H1 (cell line): ENCODE data around the gene LDLR. TPM values are rescaled to one million over a fixed set of nuclear protein-coding genes. Genes with fewer than 3 reads are reported as not detected.
A peak's percentile ranks its signal among the peaks of the same experiment; 100 is the strongest.

ENCODE experiments used
- CTCF ChIA-PET: fragments of 300-600 bp; sonication (Branson Sonifier 250); formaldehyde crosslinking; loops from one replicate; lab custom pipeline; 2021; ENCODE audit not compliant: partially characterized antibody; lab: Charles Lee
- POLR2A ChIA-PET: fragments of 300-600 bp; sonication (Branson Sonifier 250); formaldehyde crosslinking; loops from one replicate; lab custom pipeline; 2021; ENCODE audit warnings: inconsistent platforms; ENCODE audit not compliant: partially characterized antibody; lab: Charles Lee
- DNase-seq, 2 experiments: peaks; one replicate each; pipeline versions ENCODE4 v3.0.0 to v3.0.0-alpha.2; 2010 to 2022; ENCODE audit warnings: low spot score in 2 of 2, low read depth in 1 of 2, mixed read lengths in 1 of 2
- FAIRE-seq: peaks from 2 replicates; lab custom pipeline; 2011; peaks lifted over from hg19 to GRCh38; lab: Jason Lieb, UNC
- H2AFZ ChIP-seq: 2 replicates; pipeline ENCODE4 v1.8.1; 2012; ENCODE audit warnings: low read length, inconsistent platforms
- H2AK5ac ChIP-seq: 2 replicates; pipeline ENCODE4 v1.6.1; 2013; ENCODE audit warnings: low read depth, low read length
- H2BK120ac ChIP-seq: replicated peaks from 2 replicates; pipeline ENCODE3; 2013; ENCODE audit warnings: low read depth, low read length, inconsistent platforms
- H2BK12ac ChIP-seq: 2 replicates; pipeline ENCODE4 v1.6.1; 2013; ENCODE audit warnings: low read depth, low read length
- H2BK15ac ChIP-seq: 2 replicates; pipeline ENCODE4 v1.6.1; 2013; ENCODE audit warnings: low read length
- H2BK20ac ChIP-seq: 2 replicates; pipeline ENCODE4 v1.6.1; 2013; ENCODE audit warnings: low read length
- H2BK5ac ChIP-seq: 2 replicates; pipeline ENCODE4 v1.6.1; 2013; ENCODE audit warnings: low read depth, low read length
- H3K14ac ChIP-seq: 2 replicates; pipeline ENCODE4 v1.6.1; 2013; ENCODE audit warnings: inconsistent platforms; ENCODE audit not compliant: insufficient read length
- H3K18ac ChIP-seq: 2 replicates; pipeline ENCODE4 v1.6.1; 2013; ENCODE audit warnings: low read length; ENCODE audit errors: extremely low read depth
- H3K23ac ChIP-seq: 2 replicates; pipeline ENCODE4 v1.6.1; 2013; ENCODE audit warnings: inconsistent platforms; ENCODE audit not compliant: insufficient read length
- H3K23me2 ChIP-seq: 2 replicates; pipeline ENCODE4 v1.6.1; 2013; ENCODE audit warnings: low read depth, low read length
- H3K27ac ChIP-seq: 2 replicates; pipeline ENCODE4 v1.6.1; 2011; ENCODE audit warnings: low read depth, low read length, inconsistent platforms
- H3K27me3 ChIP-seq, 4 experiments: replicated peaks in 1 of 4; 1 replicate in 1 of 4; 2 replicates in 3 of 4; pipeline versions ENCODE4 v1.6.1 to v1.8.1; 2011 to 2013; ENCODE audit warnings: low read length in 3 of 4, mild to moderate bottlenecking in 3 of 4, inconsistent platforms in 2 of 4, mixed read lengths in 2 of 4, moderate library complexity in 1 of 4; ENCODE audit not compliant: control insufficient read depth in 3 of 4, insufficient read depth in 3 of 4; ENCODE audit errors: extremely low read depth in 1 of 4
- H3K36me3 ChIP-seq, 4 experiments: 2 replicates each; pipeline versions ENCODE4 v1.6.1 to v1.8.1; 2011 to 2013; ENCODE audit warnings: mild to moderate bottlenecking in 4 of 4, low read length in 3 of 4, moderate library complexity in 2 of 4, control low read depth in 1 of 4, inconsistent platforms in 1 of 4; ENCODE audit not compliant: insufficient read depth in 4 of 4, control insufficient read depth in 2 of 4
- H3K4ac ChIP-seq: replicated peaks from 2 replicates; pipeline ENCODE3; 2013; ENCODE audit warnings: low read length, low read depth, mixed read lengths, inconsistent platforms; ENCODE audit not compliant: insufficient read length
- H3K4me1 ChIP-seq, 4 experiments: replicated peaks in 1 of 4; 1 replicate in 1 of 4; 2 replicates in 3 of 4; pipeline versions ENCODE4 v1.6.1 to v1.8.1; 2011 to 2013; ENCODE audit warnings: low read length in 3 of 4, inconsistent platforms in 2 of 4, mixed read lengths in 1 of 4; ENCODE audit not compliant: insufficient read depth in 4 of 4, control insufficient read depth in 3 of 4
- H3K4me2 ChIP-seq, 2 experiments: 2 replicates each; pipeline versions ENCODE4 v1.6.1 to v1.8.1; 2011 to 2013; ENCODE audit warnings: low read depth in 2 of 2, low read length in 2 of 2, control low read depth in 1 of 2, inconsistent platforms in 1 of 2, mild to moderate bottlenecking in 1 of 2; ENCODE audit not compliant: insufficient read depth in 1 of 2
- H3K4me3 ChIP-seq, 4 experiments: fragments of 200-600, 300-600 bp in 1 of 4; sonication (generic), shearing (Covaris generic), sonication (Bioruptor Twin) in 1 of 4; 2 replicates each; pipeline versions ENCODE4 v1.5.1 to v1.8.1; 2011 to 2016; ENCODE audit warnings: low read length in 4 of 4, low read depth in 3 of 4, control low read depth in 2 of 4, inconsistent platforms in 2 of 4, mild to moderate bottlenecking in 2 of 4, mixed read lengths in 1 of 4, moderate library complexity in 1 of 4; ENCODE audit not compliant: insufficient read depth in 2 of 4; ENCODE audit errors: extremely low read depth in 1 of 4
- H3K56ac ChIP-seq: replicated peaks from 2 replicates; pipeline ENCODE3; 2013; ENCODE audit warnings: low read depth, mild to moderate bottlenecking, mixed read lengths, low read length, inconsistent platforms; ENCODE audit not compliant: insufficient read length
- H3K79me1 ChIP-seq: 2 replicates; pipeline ENCODE4 v1.6.1; 2013; ENCODE audit warnings: low read depth, low read length, control low read depth
- H3K79me2 ChIP-seq, 2 experiments: 2 replicates each; pipeline versions ENCODE4 v1.6.1 to v1.8.1; 2012 to 2013; ENCODE audit warnings: low read length in 2 of 2, mild to moderate bottlenecking in 2 of 2, inconsistent platforms in 1 of 2; ENCODE audit not compliant: insufficient read depth in 2 of 2, control insufficient read depth in 1 of 2
- H3K9ac ChIP-seq, 4 experiments: replicated peaks in 1 of 4; 1 replicate in 1 of 4; 2 replicates in 3 of 4; pipeline versions ENCODE4 v1.6.1 to v1.8.1; 2011 to 2013; ENCODE audit warnings: low read depth in 3 of 4, low read length in 3 of 4, control low read depth in 2 of 4, mild to moderate bottlenecking in 2 of 4, moderate library complexity in 2 of 4, inconsistent platforms in 1 of 4; ENCODE audit errors: extremely low read depth in 1 of 4
- H3K9me3 ChIP-seq, 2 experiments: 2 replicates each; pipeline versions ENCODE4 v1.6.1 to v1.8.1; 2012 to 2013; ENCODE audit warnings: mild to moderate bottlenecking in 2 of 2, moderate library complexity in 2 of 2, control low read depth in 1 of 2, inconsistent platforms in 1 of 2, low read depth in 1 of 2, low read length in 1 of 2, mixed read lengths in 1 of 2; ENCODE audit not compliant: insufficient read depth in 2 of 2
- H4K20me1 ChIP-seq, 2 experiments: replicated peaks in 1 of 2; 2 replicates each; pipeline versions ENCODE3 to v1.8.1; 2011 to 2013; ENCODE audit warnings: inconsistent platforms in 2 of 2, low read length in 2 of 2, mild to moderate bottlenecking in 1 of 2; ENCODE audit not compliant: insufficient read depth in 2 of 2, control insufficient read depth in 1 of 2
- H4K5ac ChIP-seq: 2 replicates; pipeline ENCODE4 v1.6.1; 2013; ENCODE audit warnings: low read length, low read depth, mixed read lengths, inconsistent platforms; ENCODE audit not compliant: insufficient read length
- H4K8ac ChIP-seq: 2 replicates; pipeline ENCODE4 v1.8.0; 2013; ENCODE audit warnings: mild to moderate bottlenecking, moderate library complexity, low read length, inconsistent platforms; ENCODE audit not compliant: insufficient read depth; ENCODE audit errors: extremely low read depth
- H4K91ac ChIP-seq: replicated peaks from 2 replicates; pipeline ENCODE3; 2013; ENCODE audit warnings: low read length, mixed read lengths, inconsistent platforms; ENCODE audit not compliant: insufficient read length
- BCL11A ChIP-seq, 2 experiments: IDR thresholded peaks; one replicate each; pipeline ENCODE4 v1.6.1; 2011; ENCODE audit warnings: low read depth in 2 of 2, low read length in 2 of 2, mild to moderate bottlenecking in 2 of 2
- CEBPB ChIP-seq: IDR thresholded peaks from 2 replicates; pipeline ENCODE4 v1.6.1; 2012; ENCODE audit warnings: low read depth, low read length
- CHD1 ChIP-seq: IDR thresholded peaks from 2 replicates; pipeline ENCODE4 v1.6.1; 2012; ENCODE audit warnings: low read depth, low read length, improper control_type of control experiment
- CTBP2 ChIP-seq: IDR thresholded peaks from 2 replicates; pipeline ENCODE4 v1.7.0; 2011; ENCODE audit warnings: borderline replicate concordance, mild to moderate bottlenecking, moderate library complexity, mixed read lengths, low read length; ENCODE audit not compliant: insufficient read depth, insufficient read length
- MAFK ChIP-seq: IDR thresholded peaks from 2 replicates; pipeline ENCODE4 v1.6.1; 2012; ENCODE audit warnings: low read depth, mild to moderate bottlenecking, improper control_type of control experiment, low read length
- POLR2A ChIP-seq, 2 experiments: IDR thresholded peaks; 1 replicate in 1 of 2; 2 replicates in 1 of 2; pipeline ENCODE4 v1.6.1; 2011; ENCODE audit warnings: low read depth in 2 of 2, low read length in 2 of 2, mild to moderate bottlenecking in 2 of 2; ENCODE audit errors: control extremely low read depth in 1 of 2
- RAD21 ChIP-seq, 2 experiments: IDR thresholded peaks in 1 of 2; conservative IDR thresholded peaks in 1 of 2; 2 replicates each; pipeline ENCODE4 v1.6.1; 2011; ENCODE audit warnings: low read depth in 2 of 2, low read length in 2 of 2, improper control_type of control experiment in 1 of 2, inconsistent platforms in 1 of 2, mild to moderate bottlenecking in 1 of 2, moderate library complexity in 1 of 2
- SIX5 ChIP-seq: IDR thresholded peaks from 2 replicates; pipeline ENCODE4 v1.6.1; 2011; ENCODE audit warnings: mild to moderate bottlenecking, low read depth, low read length
- TEAD4 ChIP-seq: IDR thresholded peaks from 2 replicates; pipeline ENCODE4 v1.6.1; 2012; ENCODE audit warnings: low read depth, low read length, inconsistent platforms, mixed read lengths
- USF2 ChIP-seq: IDR thresholded peaks from 2 replicates; pipeline ENCODE4 v1.6.1; 2011; ENCODE audit warnings: low read length, improper control_type of control experiment
- WGBS, 2 experiments: shearing (Covaris generic) in 1 of 2; methylation state at CpG; one replicate each; pipeline versions ENCODE4 v1.1.6 to v1.1.7; 2013 to 2015; ENCODE audit warnings: low lambda C conversion rate in 2 of 2, mixed read lengths in 2 of 2, inconsistent platforms in 1 of 2, low coverage in 1 of 2, missing lambda C conversion rate in 1 of 2; ENCODE audit not compliant: insufficient replicate concordance in 2 of 2, insufficient coverage in 1 of 2, insufficient read length in 1 of 2; ENCODE audit errors: extremely low coverage in 1 of 2, missing lambda C conversion rate in 1 of 2; 5-methylcytosine and 5-hydroxymethylcytosine counted together
- polyA plus RNA-seq, 7 experiments: library from polyadenylated mRNA; depleted of rRNA in 3 of 7; stranded (reverse) in 5 of 7; unstranded in 2 of 7; fragments of >200 nt in 5 of 7; fragments of 200-250 nt in 2 of 7; gene quantifications; 1 replicate in 5 of 7; 2 replicates in 1 of 7; 4 replicates in 1 of 7; pipeline versions ENCODE4 v1.2.1 to v1.2.3, GENCODE V29; 2011 to 2013; ENCODE audit warnings: missing spikeins in 2 of 7, mixed read lengths in 2 of 7
- total RNA-seq: library from RNA; stranded (reverse); fragmentation: NEBNext Ultra II Directional; extraction: Animal tissue kit (Norgen Biotek cat#: 25700); gene quantifications from 2 replicates; pipeline ENCODE4 v1.2.1, GENCODE V29; 2021

Gene LDLR
- total and polyA plus RNA-seq, 2 of the 8 experiments (the other 6 are each of a cell fraction or from before 2014, with no cell fraction given): 70.1 to 118 TPM

- Histone ChIP-seq H2AFZ (no peak overlapping the region), H2BK12ac (peak overlapping the region; percentile 89; the same call in 1 of the 2 replicates), H3K23me2 (peaks cover 7% of the 10 kb centered on the region), H3K9ac (peak overlapping the region in 3 of 4 experiments; percentile 61 to 79 (median 77); a peak in 5 of 7 replicates), H2AK5ac (no peak overlapping the region; the same call in 1 of the 2 replicates), H3K79me1 (peaks cover 1% of the 10 kb centered on the region), H3K27me3 (no peaks in the 10 kb centered on the region), H2BK15ac (no peak overlapping the region), H4K91ac (peak overlapping the region; percentile 50), H3K23ac (no peak overlapping the region), H4K5ac (peak overlapping the region; percentile 71), H3K9me3 (no peaks in the 10 kb centered on the region), H3K18ac (peak overlapping the region; percentile 66), H2BK5ac (peak overlapping the region; percentile 87; the same call in 1 of the 2 replicates), H3K4me2 (peak overlapping the region; percentile 66 to 98), H3K4me3 (peak overlapping the region; percentile 67 to 100 (median 77)), H3K56ac (no peak overlapping the region), H4K8ac (no peak overlapping the region), H2BK120ac (peak overlapping the region; percentile 85), H3K4ac (peak overlapping the region; percentile 73), H3K27ac (peak overlapping the region; percentile 31; the same call in 1 of the 2 replicates), H2BK20ac (peak overlapping the region; percentile 88; the same call in 1 of the 2 replicates), H3K4me1 (peaks cover 7 to 13% (median 9%) of the 10 kb centered on the region in 4 experiments), H3K36me3 (peaks cover 2 to 29% (median 3%) of the 10 kb centered on the region in 4 experiments; a peak in 5 of 8 replicates), H4K20me1 (peaks cover 17 to 19% of the 10 kb centered on the region in 2 experiments), H3K14ac (no peak overlapping the region), H3K79me2 (peaks cover 31 to 33% of the 10 kb centered on the region in 2 experiments)
- WGBS, 2 experiments: 26% methylated on average over 11 of the region's 11 CpGs; no CpG with 5 or more reads in 1 of the 2 experiments
- DNase-seq (no peak), FAIRE-seq (no peak)
- ChIA-PET POLR2A (interaction anchor here (0.7 to 3.1 kb wide), 13 partner anchors 8 to 273 kb away, joined by 3 to 16 read pairs (median 6); partner anchors contain the start of gene SMARCA4), CTCF (interaction anchor here (0.6 to 1.8 kb wide), 3 partner anchors 16 to 268 kb away, joined by 3 to 4 read pairs (median 4); no protein-coding TSS in a partner anchor)
- TF ChIP-seq MAFK (no peak), TEAD4 (no peak), CHD1 (no peak), USF2 (no peak), SIX5 (no peak), POLR2A (IDR thresholded peaks at IDR 0.05; ENCODE audit: control extremely low read depth in 1 of 2, low read depth in 2 of 2, low read length in 2 of 2) (no peak), CEBPB (no peak), BCL11A (IDR thresholded peaks at IDR 0.05; ENCODE audit: low read depth in 2 of 2, low read length in 2 of 2) (no peak), RAD21 (IDR thresholded peaks at IDR 0.05 in 1 of 2, conservative IDR thresholded peaks at IDR 0.05 in 1 of 2; ENCODE audit: low read depth in 2 of 2, low read length in 2 of 2) (no peak), CTBP2 (no peak)
Measured at GRCh38 chr19:11088506-11089253, 583 bp upstream of the LDLR start.
